ENCODE measurements around the gene ROR1.

The ROR1 gene

DNA sequence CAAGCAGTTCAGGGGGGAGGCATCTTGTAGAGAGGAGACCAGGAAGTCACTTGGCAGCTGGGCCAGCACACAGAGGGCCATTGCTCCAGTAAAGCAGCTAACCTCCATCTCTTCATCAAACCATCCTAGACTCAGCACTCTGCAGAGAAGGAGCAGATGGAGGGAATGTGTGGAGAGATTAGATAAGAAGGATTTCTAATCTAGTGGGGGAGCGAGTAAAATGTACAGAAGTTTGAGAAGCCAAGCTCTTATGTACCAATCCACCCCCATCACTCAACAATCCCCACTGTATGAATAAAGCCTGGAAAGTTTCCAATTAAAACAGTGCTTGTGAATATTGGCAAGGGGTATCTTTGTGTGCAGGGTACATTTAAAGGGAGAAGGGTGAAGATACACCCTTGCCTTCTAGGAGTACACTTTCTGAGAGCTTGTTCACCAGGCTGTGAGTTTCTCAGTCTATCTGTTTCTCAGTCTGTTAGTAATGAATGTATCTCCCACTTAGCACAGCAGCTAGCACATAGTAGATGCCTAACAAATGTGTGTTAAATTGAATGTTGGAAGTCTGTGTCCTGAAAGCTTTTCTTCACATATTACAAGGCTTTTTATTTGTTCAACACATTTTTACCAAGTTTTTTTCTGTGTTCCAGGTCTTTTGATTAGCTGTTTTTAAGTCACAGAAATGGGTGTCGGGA is 286.9 kb downstream of the ROR1 start:
- TF ChIP-seq, protein P1, sequence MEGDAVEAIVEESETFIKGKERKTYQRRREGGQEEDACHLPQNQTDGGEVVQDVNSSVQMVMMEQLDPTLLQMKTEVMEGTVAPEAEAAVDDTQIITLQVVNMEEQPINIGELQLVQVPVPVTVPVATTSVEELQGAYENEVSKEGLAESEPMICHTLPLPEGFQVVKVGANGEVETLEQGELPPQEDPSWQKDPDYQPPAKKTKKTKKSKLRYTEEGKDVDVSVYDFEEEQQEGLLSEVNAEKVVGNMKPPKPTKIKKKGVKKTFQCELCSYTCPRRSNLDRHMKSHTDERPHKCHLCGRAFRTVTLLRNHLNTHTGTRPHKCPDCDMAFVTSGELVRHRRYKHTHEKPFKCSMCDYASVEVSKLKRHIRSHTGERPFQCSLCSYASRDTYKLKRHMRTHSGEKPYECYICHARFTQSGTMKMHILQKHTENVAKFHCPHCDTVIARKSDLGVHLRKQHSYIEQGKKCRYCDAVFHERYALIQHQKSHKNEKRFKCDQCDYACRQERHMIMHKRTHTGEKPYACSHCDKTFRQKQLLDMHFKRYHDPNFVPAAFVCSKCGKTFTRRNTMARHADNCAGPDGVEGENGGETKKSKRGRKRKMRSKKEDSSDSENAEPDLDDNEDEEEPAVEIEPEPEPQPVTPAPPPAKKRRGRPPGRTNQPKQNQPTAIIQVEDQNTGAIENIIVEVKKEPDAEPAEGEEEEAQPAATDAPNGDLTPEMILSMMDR (IDR thresholded peaks at IDR 0.05; ENCODE audit: low read depth, low read length): no peak
- DNase-seq (ENCODE audit: low read depth in 2 of 2): peak; percentile 36 to 85
- H3K4me3 ChIP-seq (replicated peaks in 1 of 2; ENCODE audit: low read depth in 2 of 2, low read length in 2 of 2): no peak overlapping the region

DNA sequence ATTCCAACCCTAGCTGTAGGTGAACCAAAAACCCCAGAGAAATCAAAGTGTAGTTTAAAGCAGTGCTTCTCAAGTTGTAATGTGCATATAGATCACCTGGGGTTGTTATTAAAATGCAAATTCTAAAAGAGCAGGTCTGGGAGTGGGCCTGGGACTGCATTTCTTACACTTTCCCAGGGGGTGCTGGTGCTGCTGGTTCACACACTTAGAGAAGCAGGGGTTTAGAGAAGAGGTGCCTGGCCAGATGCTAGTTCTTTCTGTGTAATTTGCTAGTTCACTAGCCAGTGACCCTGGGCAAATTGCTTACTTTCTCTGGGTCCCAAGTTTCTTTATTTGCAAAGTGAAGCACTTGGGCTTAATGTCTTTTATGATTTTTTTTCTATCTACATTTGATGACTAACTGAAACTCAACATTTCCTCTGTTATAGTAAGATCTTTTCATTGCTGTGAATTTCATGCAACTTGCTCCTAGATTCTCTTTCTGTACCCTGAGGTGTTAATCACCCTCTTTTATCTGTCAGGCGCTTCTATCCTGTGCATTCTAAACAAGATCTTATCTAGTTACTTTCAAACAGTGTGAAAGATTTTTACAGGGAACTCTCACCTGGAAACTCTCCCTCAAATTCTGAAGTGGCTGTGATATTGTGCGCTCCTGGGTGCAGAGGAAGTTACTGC is 287.8 kb downstream of the ROR1 start:
- TF ChIP-seq, protein P1 (IDR thresholded peaks at IDR 0.05; ENCODE audit: low read depth, low read length): no peak
- no peak overlapping the region for H3K4me3 ChIP-seq (replicated peaks in 1 of 2; ENCODE audit: low read depth in 2 of 2, low read length in 2 of 2)
- DNase-seq (ENCODE audit: low read depth in 2 of 2): no peak

DNA sequence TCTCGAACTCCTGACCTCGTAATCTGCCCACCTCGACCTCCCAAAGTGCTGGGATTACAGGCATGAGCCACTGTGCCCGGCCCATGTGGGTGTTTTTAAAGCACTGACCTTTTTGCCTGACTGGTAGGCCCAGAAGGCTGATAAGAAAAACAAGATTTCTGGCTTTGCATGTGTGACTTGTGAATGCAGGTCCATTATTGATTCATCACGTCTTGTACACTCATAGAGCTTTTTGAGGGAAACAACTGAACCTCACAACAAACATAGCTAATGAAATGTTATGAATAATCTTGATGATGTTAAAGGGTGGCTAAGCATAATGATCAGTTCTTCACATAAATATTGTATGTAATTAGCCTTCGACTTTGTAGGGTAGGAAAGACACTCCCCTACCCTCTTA is 288.7 kb downstream of the ROR1 start:
- TF ChIP-seq, protein P1 (IDR thresholded peaks at IDR 0.05; ENCODE audit: low read depth, low read length): no peak
- no peak overlapping the region for H3K4me3 ChIP-seq (replicated peaks in 1 of 2; ENCODE audit: low read depth in 2 of 2, low read length in 2 of 2)
- no peak for DNase-seq (ENCODE audit: low read depth in 2 of 2)

DNA sequence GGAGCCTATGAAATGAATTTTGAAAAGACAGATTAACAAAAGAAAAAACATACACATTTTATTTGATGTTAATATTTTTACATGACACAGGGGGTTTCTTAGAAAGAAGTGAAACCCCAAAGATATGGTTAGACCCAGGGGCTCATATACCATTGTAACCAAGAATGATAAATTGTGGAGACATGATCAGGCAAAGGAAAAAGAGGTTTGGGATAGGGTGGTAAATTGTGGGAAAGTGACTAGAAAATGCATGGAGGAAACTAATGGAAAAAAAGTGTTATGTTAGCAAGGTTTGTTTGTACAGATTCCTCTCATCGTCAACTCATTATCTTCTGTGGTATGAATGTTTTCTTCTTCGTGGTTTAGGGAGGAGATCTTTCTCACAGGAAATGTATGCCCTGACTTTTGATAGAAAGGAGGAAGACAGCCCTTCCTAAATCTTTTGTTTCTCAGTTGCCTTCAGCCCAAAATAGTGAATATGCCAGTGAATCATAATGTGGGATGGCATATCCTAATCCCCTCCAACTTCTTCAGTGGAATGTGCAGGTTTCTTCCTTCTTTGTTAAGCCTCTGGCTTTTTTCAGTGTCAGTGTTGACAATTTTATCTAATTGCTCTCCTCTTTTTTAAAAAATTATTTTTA is 289.2 kb downstream of the ROR1 start:
- DNase-seq (ENCODE audit: low read depth in 2 of 2): peak; percentile 50 to 60
- TF ChIP-seq, protein P1 (IDR thresholded peaks at IDR 0.05; ENCODE audit: low read depth, low read length): no peak
- no peak overlapping the region for H3K4me3 ChIP-seq (replicated peaks in 1 of 2; ENCODE audit: low read depth in 2 of 2, low read length in 2 of 2)

DNA sequence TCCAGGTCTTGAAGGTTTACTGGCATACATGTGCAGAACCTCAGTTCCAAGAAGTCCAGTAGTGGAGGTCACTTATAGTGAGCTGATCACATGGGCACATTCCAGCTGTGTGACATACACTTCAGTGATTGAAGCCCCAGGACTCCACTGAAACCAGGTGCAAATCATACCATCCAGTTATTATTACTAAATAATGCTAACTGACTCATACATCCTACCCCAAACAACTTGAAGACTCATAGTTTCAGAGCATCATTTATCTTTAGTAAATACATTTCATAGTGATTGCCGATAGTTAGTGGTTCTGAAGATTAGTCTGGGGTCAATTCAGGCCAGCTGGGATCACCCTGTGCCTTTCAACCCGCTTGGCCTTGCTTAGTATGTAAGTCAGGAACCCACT is 291.8 kb downstream of the ROR1 start:
- TF ChIP-seq, protein P1 (IDR thresholded peaks at IDR 0.05; ENCODE audit: low read depth, low read length): no peak
- DNase-seq (ENCODE audit: low read depth in 2 of 2): peak in 1 of 2 donors; percentile 55
- H3K4me3 ChIP-seq (replicated peaks in 1 of 2; ENCODE audit: low read depth in 2 of 2, low read length in 2 of 2): no peak overlapping the region

DNA sequence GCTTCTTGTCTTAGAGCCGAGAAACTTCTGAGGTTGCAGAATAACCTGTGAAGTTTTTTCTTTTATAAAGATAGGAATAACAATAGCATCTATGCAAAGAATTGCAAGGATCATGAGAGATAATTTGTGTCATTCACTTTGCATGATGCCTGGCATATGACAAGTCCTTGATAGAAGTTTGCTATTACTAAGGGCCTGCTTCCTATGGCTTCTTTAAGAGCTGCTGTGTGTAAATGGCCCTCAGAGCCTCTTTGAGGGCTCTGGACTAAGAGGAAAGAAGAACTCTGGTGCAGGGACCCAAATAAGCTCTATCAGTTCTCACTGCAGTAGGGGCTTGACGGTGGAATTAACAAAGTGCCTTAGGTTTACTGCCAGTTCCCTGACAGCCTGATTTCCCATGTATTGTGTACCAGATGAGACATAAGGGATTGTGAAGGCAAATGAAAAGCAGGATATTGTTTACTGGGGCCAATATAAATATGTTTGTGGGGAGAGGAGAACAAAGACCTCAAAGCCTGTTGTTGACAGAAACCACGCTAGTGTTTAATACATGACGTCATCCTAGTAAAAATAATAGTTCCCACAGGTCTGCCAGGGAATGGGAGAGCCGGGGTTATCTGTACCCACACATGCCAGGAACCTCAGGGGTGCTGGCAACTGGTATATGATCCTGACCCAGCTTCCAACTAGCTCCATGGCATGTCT is 298.4 kb downstream of the ROR1 start:
- DNase-seq (ENCODE audit: low read depth in 2 of 2): peak; percentile 68 to 78
- no peak overlapping the region for H3K4me3 ChIP-seq (replicated peaks in 1 of 2; ENCODE audit: low read depth in 2 of 2, low read length in 2 of 2)
- TF ChIP-seq, protein P1 (IDR thresholded peaks at IDR 0.05; ENCODE audit: low read depth, low read length): no peak
